Measurements from ENCODE around the gene NUDT1.

NUDT1 gene

GRCh38 chr7:2224934-2225333 lies 17.1 kb upstream of the NUDT1 start:
- DNase-seq, result no peak

GRCh38 chr7:2225336-2225735 lies 16.7 kb upstream of the NUDT1 start:
- DNase-seq, result no peak

GRCh38 chr7:2225830-2226229 lies 16.2 kb upstream of the NUDT1 start:
- DNase-seq, result no peak

GRCh38 chr7:2227699-2228098 lies 14.3 kb upstream of the NUDT1 start:
- no peak for DNase-seq

GRCh38 chr7:2228921-2229320 lies 13.1 kb upstream of the NUDT1 start:
- DNase-seq, result no peak

GRCh38 chr7:2229467-2229866 lies 12.6 kb upstream of the NUDT1 start:
- DNase-seq, result no peak

- DNase-seq, result no peak
Measured at GRCh38 chr7:2230226-2230625, 11.8 kb upstream of the NUDT1 start.

- DNase-seq, result no peak
Measured at GRCh38 chr7:2230882-2231281, 11.1 kb upstream of the NUDT1 start.

- DNase-seq, result peak; percentile 59
Measured at GRCh38 chr7:2231992-2232765, 9.8 kb upstream of the NUDT1 start.

GRCh38 chr7:2232766-2233520 lies 9.1 kb upstream of the NUDT1 start, which contains the start of gene MAD1L1:
Gene MAD1L1, minus strand, starts transcription at chr7:2232945. Its CDS starts 2,812 bp downstream, at chr7:2230133.
- DNase-seq, result peak; percentile 96

GRCh38 chr7:2233926-2234325 lies 8.1 kb upstream of the NUDT1 start:
- no peak for DNase-seq

GRCh38 chr7:2237109-2237602 lies 4.9 kb upstream of the NUDT1 start:
- no peak for DNase-seq

- DNase-seq, result no peak
Measured at GRCh38 chr7:2239242-2239641, 2.8 kb upstream of the NUDT1 start.

GRCh38 chr7:2242541-2243429 lies 759 bp downstream of the NUDT1 start:
- DNase-seq, result peak; percentile 67

GRCh38 chr7:2243458-2243857 lies 1.4 kb downstream of the NUDT1 start:
- DNase-seq, result no peak

GRCh38 chr7:2244404-2244995 lies 2.5 kb downstream of the NUDT1 start:
- DNase-seq, result no peak

- DNase-seq, result no peak
Measured at GRCh38 chr7:2245883-2246675, 4.1 kb downstream of the NUDT1 start.

GRCh38 chr7:2247141-2247995 lies 5.3 kb downstream of the NUDT1 start:
- peak; percentile 32 for DNase-seq

GRCh38 chr7:2248984-2249694 lies 7.1 kb downstream of the NUDT1 start:
- DNase-seq, result no peak

GRCh38 chr7:2249744-2250323 lies 7.8 kb downstream of the NUDT1 start:
- DNase-seq, result no peak

Data from NCI-H69 (cell line).